ENCODE data around the gene KATNB1.

KATNB1 gene

DNA sequence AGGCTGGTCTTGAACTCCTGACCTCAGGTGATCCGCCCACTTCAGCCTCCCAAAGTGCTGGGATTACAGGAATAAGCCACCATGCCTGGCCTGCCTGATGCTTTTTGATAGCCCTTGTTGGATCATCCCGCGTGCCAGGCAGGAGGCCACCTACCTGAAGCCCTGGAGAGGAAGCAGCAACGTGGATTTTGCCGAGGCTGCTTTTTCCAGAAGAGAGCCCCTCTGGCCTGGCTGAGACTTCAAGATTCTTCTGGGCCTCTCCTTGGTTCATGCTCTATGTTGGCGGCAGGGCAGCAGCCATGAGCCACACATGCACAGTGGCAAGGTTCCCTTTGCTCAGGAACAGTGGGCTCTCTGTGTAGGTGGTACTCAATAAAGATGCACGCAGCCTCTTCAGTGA lies 11.5 kb downstream of the KATNB1 start:
- TF ChIP-seq TAF1 (IDR thresholded peaks at IDR 0.05; ENCODE audit: borderline replicate concordance, insufficient read depth, low read length) (no peak), SIN3A (IDR thresholded peaks at IDR 0.05; ENCODE audit: borderline replicate concordance, insufficient read depth, low read length) (no peak), FOXP2 (optimal IDR thresholded peaks at IDR 0.05; ENCODE audit: borderline replicate concordance, extremely low read depth, extremely low read length, insufficient read depth) (no peak), POLR2AphosphoS5 (IDR thresholded peaks at IDR 0.05; ENCODE audit: low read depth, low read length) (no peak)
- TF ChIP-seq, protein P1, sequence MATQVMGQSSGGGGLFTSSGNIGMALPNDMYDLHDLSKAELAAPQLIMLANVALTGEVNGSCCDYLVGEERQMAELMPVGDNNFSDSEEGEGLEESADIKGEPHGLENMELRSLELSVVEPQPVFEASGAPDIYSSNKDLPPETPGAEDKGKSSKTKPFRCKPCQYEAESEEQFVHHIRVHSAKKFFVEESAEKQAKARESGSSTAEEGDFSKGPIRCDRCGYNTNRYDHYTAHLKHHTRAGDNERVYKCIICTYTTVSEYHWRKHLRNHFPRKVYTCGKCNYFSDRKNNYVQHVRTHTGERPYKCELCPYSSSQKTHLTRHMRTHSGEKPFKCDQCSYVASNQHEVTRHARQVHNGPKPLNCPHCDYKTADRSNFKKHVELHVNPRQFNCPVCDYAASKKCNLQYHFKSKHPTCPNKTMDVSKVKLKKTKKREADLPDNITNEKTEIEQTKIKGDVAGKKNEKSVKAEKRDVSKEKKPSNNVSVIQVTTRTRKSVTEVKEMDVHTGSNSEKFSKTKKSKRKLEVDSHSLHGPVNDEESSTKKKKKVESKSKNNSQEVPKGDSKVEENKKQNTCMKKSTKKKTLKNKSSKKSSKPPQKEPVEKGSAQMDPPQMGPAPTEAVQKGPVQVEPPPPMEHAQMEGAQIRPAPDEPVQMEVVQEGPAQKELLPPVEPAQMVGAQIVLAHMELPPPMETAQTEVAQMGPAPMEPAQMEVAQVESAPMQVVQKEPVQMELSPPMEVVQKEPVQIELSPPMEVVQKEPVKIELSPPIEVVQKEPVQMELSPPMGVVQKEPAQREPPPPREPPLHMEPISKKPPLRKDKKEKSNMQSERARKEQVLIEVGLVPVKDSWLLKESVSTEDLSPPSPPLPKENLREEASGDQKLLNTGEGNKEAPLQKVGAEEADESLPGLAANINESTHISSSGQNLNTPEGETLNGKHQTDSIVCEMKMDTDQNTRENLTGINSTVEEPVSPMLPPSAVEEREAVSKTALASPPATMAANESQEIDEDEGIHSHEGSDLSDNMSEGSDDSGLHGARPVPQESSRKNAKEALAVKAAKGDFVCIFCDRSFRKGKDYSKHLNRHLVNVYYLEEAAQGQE (IDR thresholded peaks at IDR 0.05; ENCODE audit: insufficient read depth in 1 of 2, low read depth in 2 of 2, low read length in 2 of 2), result no peak

DNA sequence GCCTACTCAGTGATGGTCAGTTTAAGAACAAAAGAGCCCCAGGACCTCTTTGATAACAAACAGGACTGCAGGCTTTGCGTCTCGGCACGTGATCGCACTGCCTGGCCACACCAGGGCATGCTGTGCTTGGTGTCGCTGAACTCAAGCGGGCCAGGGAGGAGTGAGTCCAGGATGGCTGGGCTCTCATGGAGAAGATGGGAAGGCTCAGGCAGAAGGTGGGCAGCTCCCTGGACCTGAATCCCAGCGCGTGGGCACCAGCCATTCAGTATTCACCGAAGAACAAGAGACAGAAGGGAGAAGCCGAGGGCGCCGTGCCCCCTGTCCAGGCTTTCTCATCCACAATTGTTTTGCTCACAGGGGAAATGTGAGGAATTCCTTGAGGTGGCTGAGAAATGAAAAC lies 11.9 kb downstream of the KATNB1 start:
- TF ChIP-seq FOXP2 (optimal IDR thresholded peaks at IDR 0.05; ENCODE audit: borderline replicate concordance, extremely low read depth, extremely low read length, insufficient read depth), result no peak
- no peak for TF ChIP-seq SIN3A (IDR thresholded peaks at IDR 0.05; ENCODE audit: borderline replicate concordance, insufficient read depth, low read length)
- no peak for TF ChIP-seq POLR2AphosphoS5 (IDR thresholded peaks at IDR 0.05; ENCODE audit: low read depth, low read length)
- no peak for TF ChIP-seq TAF1 (IDR thresholded peaks at IDR 0.05; ENCODE audit: borderline replicate concordance, insufficient read depth, low read length)
- TF ChIP-seq, protein P1 (IDR thresholded peaks at IDR 0.05; ENCODE audit: insufficient read depth in 1 of 2, low read depth in 2 of 2, low read length in 2 of 2), result no peak

DNA sequence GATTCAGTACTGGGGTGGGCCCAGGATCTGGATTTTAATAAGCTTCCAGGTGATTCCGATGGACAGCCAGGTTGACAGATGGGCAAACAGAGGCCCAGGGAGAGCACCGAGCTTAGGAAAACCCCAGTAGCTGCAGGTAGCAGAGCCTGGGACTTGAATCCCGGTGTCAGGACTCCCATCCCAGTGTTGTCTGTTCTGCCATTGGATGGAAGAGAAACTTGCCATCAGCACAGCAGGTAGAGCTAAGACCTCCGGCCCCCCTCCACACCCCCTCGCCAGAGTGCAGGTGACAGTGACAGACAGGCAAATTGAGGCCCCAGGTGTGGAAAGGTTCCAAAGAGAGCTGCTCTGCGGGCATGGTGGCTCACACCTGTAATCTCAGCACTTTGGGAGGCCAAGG lies 12.4 kb downstream of the KATNB1 start:
- TF ChIP-seq SIN3A (IDR thresholded peaks at IDR 0.05; ENCODE audit: borderline replicate concordance, insufficient read depth, low read length), result no peak
- no peak for TF ChIP-seq FOXP2 (optimal IDR thresholded peaks at IDR 0.05; ENCODE audit: borderline replicate concordance, extremely low read depth, extremely low read length, insufficient read depth)
- no peak for TF ChIP-seq POLR2AphosphoS5 (IDR thresholded peaks at IDR 0.05; ENCODE audit: low read depth, low read length)
- no peak for TF ChIP-seq TAF1 (IDR thresholded peaks at IDR 0.05; ENCODE audit: borderline replicate concordance, insufficient read depth, low read length)
- TF ChIP-seq, protein P1 (IDR thresholded peaks at IDR 0.05; ENCODE audit: insufficient read depth in 1 of 2, low read depth in 2 of 2, low read length in 2 of 2), result no peak

DNA sequence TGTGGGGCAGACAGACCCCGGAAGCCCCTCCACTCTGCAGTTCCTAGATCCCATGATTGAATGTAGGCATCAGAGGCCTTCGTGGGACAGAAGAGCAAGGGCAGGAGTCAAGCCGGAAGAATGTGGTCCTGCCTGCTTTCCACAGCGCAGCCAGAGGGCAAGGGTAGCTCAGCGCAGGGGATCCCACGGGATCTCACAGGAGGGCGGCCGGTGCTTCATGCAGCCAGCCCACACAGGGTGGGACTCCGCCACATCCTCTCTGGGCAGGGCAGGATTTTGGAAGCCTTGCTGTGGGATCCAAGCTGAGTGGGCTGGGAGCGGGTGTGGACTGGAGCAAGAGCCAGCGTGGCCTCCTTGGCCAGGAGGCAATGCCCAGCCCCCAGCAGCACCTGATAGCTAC lies 13.0 kb downstream of the KATNB1 start:
- TF ChIP-seq SIN3A (IDR thresholded peaks at IDR 0.05; ENCODE audit: borderline replicate concordance, insufficient read depth, low read length), result no peak

DNA sequence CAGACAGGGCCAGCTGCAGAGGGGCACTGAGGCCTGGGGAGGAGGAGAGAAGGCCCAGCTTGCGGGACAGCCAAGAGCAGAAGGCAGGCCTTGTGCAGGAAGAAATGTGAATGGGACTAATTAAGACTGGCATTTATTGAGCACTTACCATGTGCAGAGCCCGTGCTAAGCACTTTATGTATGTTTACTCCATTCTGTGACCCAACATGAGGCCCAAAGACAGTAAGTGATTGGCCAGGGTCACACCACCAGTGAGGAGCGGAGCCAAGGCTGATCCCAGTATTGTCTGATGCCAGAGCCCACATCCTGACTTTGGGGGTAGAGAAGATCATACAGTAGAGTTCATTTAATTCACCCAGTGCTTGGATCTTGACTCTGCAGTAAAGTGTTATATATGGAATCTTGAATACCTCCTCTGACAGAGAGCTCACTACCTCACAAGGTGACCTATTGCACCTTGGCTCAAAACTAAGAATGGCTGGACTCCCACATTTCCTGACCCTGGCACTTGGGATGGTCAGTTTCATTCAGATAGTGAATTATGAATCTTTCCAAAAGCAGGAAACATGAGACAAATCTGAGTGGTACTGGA lies 13.6 kb downstream of the KATNB1 start:
- TF ChIP-seq, protein P1 (IDR thresholded peaks at IDR 0.05; ENCODE audit: insufficient read depth in 1 of 2, low read depth in 2 of 2, low read length in 2 of 2), result no peak
- TF ChIP-seq FOXP2 (optimal IDR thresholded peaks at IDR 0.05; ENCODE audit: borderline replicate concordance, extremely low read depth, extremely low read length, insufficient read depth) (no peak), TAF1 (IDR thresholded peaks at IDR 0.05; ENCODE audit: borderline replicate concordance, insufficient read depth, low read length) (no peak), SIN3A (IDR thresholded peaks at IDR 0.05; ENCODE audit: borderline replicate concordance, insufficient read depth, low read length) (no peak)

Data from PFSK-1 (cell line).